ENCODE measurements around the gene NACC1.
"Not testable (repeated sequence)": the region's sequence is repeated elsewhere in the genome, so short reads cannot be mapped to it uniquely, and the experiment has no call there.

NACC1 gene

DNA sequence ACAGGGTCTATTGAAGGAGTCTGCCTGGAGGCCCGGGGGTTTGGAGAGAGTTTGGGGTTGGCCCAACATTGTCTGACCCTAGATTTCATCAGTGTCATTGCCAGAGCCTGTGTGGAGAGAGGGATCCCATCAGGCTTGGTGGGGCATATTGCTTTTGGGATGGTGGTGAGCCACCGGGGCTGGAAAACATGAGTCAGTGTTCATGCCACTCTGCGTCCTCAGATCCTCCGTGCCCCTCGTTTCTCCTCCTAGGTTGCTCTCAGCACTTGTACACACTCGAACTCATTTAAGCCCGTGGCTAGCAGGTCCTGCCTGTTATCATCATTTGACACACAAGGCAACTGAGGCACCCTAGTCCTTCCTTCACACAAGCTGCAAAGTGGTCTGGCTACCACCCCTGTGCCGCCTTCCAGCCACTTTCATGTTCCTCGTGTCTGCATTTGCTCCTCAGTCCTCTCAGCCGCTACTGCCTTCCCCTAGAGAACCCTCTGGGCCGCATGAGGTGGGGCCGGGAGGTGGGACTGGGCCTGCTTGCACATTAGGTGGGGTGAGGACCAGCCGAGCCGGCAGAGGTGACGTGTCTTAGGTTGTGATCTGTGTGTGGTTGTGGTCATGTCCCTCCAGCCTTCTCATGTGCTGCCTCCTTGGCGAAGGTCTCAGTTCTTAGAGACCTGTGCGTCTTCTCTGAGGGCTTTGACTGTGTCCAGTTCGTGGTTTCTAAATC is 3.6 kb downstream of the NACC1 start:
- no peak for DNase-seq

- no peak for DNase-seq
Measured at GRCh38 chr19:13122275-13122878, 4.3 kb downstream of the NACC1 start.

GRCh38 chr19:13122980-13123957 is 5.2 kb downstream of the NACC1 start:
- no peak for DNase-seq

DNA sequence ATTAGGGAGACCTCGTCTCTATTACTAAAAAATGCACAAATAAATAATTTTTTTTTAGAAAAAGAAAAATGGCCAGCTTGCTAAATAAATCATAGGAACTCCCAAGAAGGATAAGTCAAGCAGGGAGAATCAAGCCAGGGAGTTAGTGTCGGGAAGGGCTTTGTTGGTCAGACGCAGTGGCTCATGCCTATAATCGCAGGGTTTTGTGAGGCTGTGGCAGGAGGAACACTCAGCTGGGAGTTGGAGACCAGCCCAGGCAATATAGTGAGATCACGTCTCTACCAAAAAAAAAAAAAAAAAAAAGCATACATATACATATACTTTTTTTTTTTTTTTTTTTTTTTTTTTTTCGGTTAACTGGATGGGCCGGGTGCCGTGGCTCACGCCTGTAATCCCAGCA is 9.0 kb downstream of the NACC1 start:
- DNase-seq: no peak

- DNase-seq: no peak
Measured at GRCh38 chr19:13127811-13128575, 9.9 kb downstream of the NACC1 start.

DNA sequence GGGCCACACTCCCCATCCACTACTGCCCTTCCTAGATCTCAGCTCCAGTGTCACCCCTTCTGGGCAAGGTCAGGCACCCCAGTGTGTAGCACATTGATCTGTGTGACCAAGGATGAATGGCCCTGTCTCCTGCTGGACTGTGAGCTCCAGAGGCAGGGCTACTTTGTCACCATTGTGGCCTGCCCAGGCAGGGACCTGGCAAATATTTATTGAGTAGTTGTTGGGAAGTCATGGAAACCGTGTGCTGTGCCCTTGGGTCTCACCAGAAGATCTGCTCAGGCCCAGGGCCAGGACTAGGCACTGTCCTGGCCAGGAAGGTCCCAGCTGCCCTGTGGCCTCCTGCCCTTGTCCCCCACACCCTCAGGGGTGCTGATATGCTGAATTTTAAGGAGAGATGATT is 10.5 kb downstream of the NACC1 start:
- DNase-seq: no peak

DNA sequence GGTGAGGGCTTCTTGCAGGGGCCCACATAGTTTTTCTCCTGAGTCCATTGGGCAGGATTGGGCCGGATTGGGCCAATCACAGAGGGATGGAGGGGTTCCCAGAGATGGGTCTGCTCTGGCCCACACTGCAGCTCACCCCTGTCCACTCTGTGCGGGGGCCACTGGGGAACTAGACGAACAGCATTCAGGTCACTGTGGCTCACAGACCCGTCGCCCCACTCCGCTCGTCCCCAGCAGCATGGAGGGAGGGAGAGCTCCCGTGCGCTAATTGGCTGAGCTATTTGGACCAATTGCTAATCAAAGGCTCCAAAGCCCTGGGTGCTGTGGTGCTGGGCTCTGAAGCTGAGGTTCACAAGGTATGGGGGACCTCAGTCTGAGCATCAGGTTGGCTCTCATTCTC is 11.3 kb downstream of the NACC1 start:
- no peak for DNase-seq

GRCh38 chr19:13130886-13131490 is 12.9 kb downstream of the NACC1 start:
- DNase-seq: no peak

GRCh38 chr19:13132471-13133180 is 14.6 kb downstream of the NACC1 start:
- DNase-seq: no peak

- DNase-seq: no peak
Measured at GRCh38 chr19:13133241-13133870, 15.3 kb downstream of the NACC1 start.

DNA sequence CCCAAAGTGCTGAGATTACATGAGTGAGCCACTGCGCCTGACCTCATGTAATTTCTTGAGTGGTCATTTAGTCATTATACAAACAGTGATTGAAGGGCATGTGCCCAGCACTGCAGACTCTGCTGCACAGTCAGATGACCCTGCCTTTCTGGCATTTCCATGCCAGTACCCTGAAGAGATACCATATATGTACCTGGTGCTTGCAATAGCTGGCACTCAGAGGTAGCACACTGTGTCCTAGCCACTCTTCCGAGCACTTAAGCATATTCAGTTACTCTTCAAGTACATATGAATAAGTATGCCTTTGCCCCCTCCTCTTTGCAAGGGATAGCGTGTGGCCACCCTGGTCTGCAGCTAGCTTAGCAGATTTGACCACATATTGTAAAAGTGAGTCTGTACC is 16.6 kb downstream of the NACC1 start:
- no peak for DNase-seq

- DNase-seq: no peak
Measured at GRCh38 chr19:13135068-13136062, 17.3 kb downstream of the NACC1 start.

- no peak for DNase-seq
Measured at GRCh38 chr19:13137290-13137794, 19.3 kb downstream of the NACC1 start.

DNA sequence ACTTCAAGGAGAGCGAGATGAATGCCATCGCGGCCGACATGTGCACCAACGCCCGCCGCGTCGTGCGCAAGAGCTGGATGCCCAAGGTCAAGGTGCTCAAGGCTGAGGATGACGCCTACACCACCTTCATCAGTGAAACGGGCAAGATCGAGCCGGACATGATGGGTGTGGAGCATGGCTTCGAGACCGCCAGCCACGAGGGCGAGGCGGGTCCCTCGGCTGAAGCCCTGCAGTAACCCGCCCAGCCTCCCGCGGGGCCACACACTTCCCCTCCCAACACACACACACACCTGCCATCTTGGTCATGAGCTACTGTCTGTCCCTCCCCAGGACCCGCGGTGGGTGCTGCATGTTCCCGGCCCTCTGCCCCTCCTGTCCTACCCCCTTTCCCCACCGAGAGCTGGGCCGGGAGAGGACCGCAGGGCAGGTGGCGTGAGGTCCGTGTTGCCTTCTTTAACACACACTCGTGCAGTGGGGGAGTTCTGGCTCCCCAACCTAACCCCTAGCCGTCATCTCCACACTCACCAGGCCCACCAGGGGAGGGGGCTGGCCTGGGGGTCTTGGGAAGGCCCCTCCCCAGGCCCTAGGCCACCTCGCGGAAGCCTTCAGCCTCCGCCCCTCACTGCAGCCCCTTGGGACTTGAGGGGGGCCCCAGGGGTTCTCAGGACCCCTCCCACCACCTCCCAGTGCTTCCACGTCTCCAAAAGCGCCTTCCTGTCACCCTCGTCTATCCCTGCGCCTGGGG is 20.3 kb downstream of the NACC1 start:
- DNase-seq: no peak

- DNase-seq: no peak
Measured at GRCh38 chr19:13138916-13139198, 20.8 kb downstream of the NACC1 start.

- DNase-seq: no peak
Measured at GRCh38 chr19:13139633-13140311, 21.7 kb downstream of the NACC1 start.

DNA sequence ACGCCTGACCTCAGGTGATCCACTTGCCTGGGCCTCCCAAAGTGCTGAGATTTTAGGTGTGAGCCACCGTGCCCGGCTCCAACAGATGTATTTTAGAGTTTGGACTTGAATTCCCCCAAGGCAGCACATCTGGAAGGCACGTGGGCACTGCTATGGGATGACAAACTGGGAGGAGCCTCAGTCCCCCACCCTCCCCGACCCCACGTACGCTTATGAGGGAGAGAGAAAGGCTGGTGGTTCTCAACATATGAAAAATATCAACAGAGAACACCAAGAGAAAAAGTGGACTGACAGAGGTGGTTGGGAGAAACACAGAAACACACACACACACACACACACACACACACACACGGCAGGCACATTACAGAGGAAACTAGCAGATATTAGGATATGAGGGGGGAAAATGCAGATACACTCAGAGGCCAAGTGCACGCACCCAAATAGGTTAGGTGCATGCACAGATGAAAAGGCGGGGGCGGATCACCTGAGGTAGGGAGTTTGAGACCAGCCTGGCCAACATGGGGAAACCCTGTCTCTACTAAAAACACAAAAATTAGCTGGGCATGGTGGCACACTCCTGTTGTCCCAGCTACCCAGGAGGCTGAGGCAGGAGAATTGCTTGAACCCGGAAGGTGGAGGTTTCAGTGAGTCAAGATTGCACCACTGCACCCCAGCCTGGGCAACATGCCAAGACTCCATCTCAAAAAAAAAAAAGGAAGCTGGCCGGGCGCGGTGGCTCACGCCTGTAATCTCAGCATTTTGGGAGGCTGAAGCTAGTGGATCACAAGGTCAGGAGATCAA is 28.9 kb downstream of the NACC1 start:
- no peak for DNase-seq

DNA sequence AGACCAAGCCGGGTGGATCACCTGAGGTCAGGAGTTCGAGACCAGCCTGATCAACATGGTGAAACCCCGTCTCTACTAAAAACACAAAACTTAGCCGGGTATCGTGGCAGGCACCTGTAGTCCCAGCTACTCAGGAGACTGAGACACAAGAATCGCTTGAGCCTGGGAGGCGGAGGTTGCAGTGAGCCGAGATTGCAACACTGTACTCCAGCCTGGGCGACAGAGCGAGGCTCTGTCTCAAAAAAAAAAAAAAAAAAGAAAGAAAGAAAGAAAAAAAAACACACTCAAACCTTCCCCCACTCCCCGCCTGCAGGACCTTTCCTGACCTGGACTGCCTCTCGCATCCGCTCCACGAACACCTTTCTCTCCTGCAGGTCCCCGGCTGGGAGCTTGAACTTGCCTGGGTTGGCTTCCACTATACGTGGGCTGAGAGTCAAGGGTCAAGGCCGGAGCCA is 31.1 kb downstream of the NACC1 start:
- DNase-seq: not testable (repeated sequence)

Measured in activated CD4-positive, alpha-beta T cell treated with anti-CD3 and anti-CD28 coated beads for 1 hour (primary cell).